Measurements from ENCODE around the gene SORBS1.

The SORBS1 gene

GRCh38 chr10:95273393-95274312 is 287.5 kb downstream of the SORBS1 start:
- Mint-ChIP-seq H3K27me3 (peaks cover 9% of the 10 kb centered on the region), H3K4me3 (no peak overlapping the region), H3K36me3 (no peaks in the 10 kb centered on the region), H3K9me3 (no peaks in the 10 kb centered on the region), H3K4me1 (peaks cover 3% of the 10 kb centered on the region), H3K27ac (no peak overlapping the region)
- CTCF ChIA-PET, result interaction anchor here (1.1 to 1.3 kb wide), 2 partner anchors 9 to 27 kb away, joined by 3 read pairs; no protein-coding TSS in a partner anchor
- DNase-seq, result no peak

- Mint-ChIP-seq H3K27me3 (peaks cover 12% of the 10 kb centered on the region), H3K4me1 (no peaks in the 10 kb centered on the region), H3K27ac (no peak overlapping the region), H3K9me3 (no peaks in the 10 kb centered on the region), H3K4me3 (no peak overlapping the region), H3K36me3 (no peaks in the 10 kb centered on the region)
- no peak for DNase-seq
- CTCF ChIA-PET, result no interaction called here
Measured at GRCh38 chr10:95268438-95268837, 292.7 kb downstream of the SORBS1 start.

DNA sequence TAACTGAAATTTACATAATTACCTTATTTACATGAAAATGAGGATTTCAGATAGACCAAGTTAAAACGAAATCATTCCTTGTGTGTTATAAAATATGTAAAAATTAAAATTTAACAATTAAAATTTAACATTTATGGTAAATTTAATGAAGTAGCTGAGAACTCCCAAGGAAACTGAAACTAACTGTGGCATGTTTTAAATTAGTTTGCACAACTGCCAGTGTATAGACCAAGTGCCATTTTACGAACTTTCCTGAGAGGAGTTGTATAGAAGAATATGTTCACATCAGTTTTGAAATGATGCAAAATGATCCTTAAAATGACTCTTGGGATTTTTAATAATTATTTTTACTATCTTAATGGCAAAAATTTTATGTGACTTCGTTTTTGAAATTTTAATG is 293.9 kb downstream of the SORBS1 start:
- no peak for DNase-seq
- no peaks in the 10 kb centered on the region for H3K9me3 Mint-ChIP-seq
- no peaks in the 10 kb centered on the region for H3K36me3 Mint-ChIP-seq
- H3K4me3 Mint-ChIP-seq, result no peak overlapping the region
- CTCF ChIA-PET, result no interaction called here
- peaks cover 12% of the 10 kb centered on the region for H3K27me3 Mint-ChIP-seq
- H3K27ac Mint-ChIP-seq, result no peak overlapping the region
- no peaks in the 10 kb centered on the region for H3K4me1 Mint-ChIP-seq

- Mint-ChIP-seq H3K27me3 (peaks cover 12% of the 10 kb centered on the region), H3K9me3 (no peaks in the 10 kb centered on the region), H3K36me3 (no peaks in the 10 kb centered on the region), H3K27ac (no peak overlapping the region), H3K4me1 (no peaks in the 10 kb centered on the region), H3K4me3 (no peak overlapping the region)
- DNase-seq, result no peak
- CTCF ChIA-PET, result no interaction called here
Measured at GRCh38 chr10:95266674-95267095, 294.5 kb downstream of the SORBS1 start.

DNA sequence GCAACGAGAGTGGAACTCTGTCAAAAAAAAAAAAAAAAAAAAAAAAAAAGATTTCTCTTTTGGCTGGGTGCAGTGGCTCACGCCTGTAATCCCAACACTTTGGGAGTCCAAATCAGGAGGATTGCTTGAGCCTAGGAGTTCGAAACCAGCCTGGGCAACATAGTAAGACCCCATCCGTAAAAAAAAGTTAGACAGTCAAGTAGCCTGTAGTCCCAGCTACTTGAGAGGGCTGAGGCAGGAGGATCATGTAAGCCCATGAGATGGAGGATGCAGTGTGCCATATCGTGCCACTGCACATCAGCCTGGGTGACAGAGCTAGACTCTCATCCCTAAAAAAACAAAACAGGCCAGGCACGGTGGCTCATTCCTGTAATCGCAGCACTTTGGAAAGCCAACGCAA is 295.6 kb downstream of the SORBS1 start:
- Mint-ChIP-seq H3K27ac (no peak overlapping the region), H3K4me3 (no peak overlapping the region), H3K9me3 (no peaks in the 10 kb centered on the region), H3K36me3 (no peaks in the 10 kb centered on the region), H3K4me1 (no peaks in the 10 kb centered on the region), H3K27me3 (peaks cover 12% of the 10 kb centered on the region)
- CTCF ChIA-PET, result interaction anchor here (0.6 to 1.7 kb wide), 2 partner anchors 10 to 124 kb away, joined by 3 to 4 read pairs; no protein-coding TSS in a partner anchor
- no peak for DNase-seq

GRCh38 chr10:95264227-95265051 is 296.7 kb downstream of the SORBS1 start:
- DNase-seq, result no peak
- Mint-ChIP-seq H3K27ac (no peak overlapping the region), H3K9me3 (no peaks in the 10 kb centered on the region), H3K4me3 (no peak overlapping the region), H3K36me3 (no peaks in the 10 kb centered on the region), H3K27me3 (peaks cover 12% of the 10 kb centered on the region), H3K4me1 (no peaks in the 10 kb centered on the region)
- CTCF ChIA-PET, result interaction anchor here (0.6 to 1.7 kb wide), 3 partner anchors 10 to 125 kb away, joined by 3 to 4 read pairs (median 3); no protein-coding TSS in a partner anchor

- peaks cover 9% of the 10 kb centered on the region for H3K27me3 Mint-ChIP-seq
- CTCF ChIA-PET, result interaction anchor here (0.8 kb wide), 1 partner anchor 10 kb away, joined by 3 read pairs; no protein-coding TSS in a partner anchor
- no peaks in the 10 kb centered on the region for H3K36me3 Mint-ChIP-seq
- H3K9me3 Mint-ChIP-seq, result no peaks in the 10 kb centered on the region
- H3K27ac Mint-ChIP-seq, result no peak overlapping the region
- H3K4me1 Mint-ChIP-seq, result no peaks in the 10 kb centered on the region
- no peak for DNase-seq
- no peak overlapping the region for H3K4me3 Mint-ChIP-seq
Measured at GRCh38 chr10:95263864-95264226, 297.3 kb downstream of the SORBS1 start.

GRCh38 chr10:95262763-95263518 is 298.2 kb downstream of the SORBS1 start:
- no peaks in the 10 kb centered on the region for H3K9me3 Mint-ChIP-seq
- no peak overlapping the region for H3K27ac Mint-ChIP-seq
- CTCF ChIA-PET, result no interaction called here
- peaks cover 1% of the 10 kb centered on the region for H3K36me3 Mint-ChIP-seq
- H3K4me1 Mint-ChIP-seq, result no peaks in the 10 kb centered on the region
- no peak for DNase-seq
- H3K27me3 Mint-ChIP-seq, result peaks cover 4% of the 10 kb centered on the region
- H3K4me3 Mint-ChIP-seq, result no peak overlapping the region

DNA sequence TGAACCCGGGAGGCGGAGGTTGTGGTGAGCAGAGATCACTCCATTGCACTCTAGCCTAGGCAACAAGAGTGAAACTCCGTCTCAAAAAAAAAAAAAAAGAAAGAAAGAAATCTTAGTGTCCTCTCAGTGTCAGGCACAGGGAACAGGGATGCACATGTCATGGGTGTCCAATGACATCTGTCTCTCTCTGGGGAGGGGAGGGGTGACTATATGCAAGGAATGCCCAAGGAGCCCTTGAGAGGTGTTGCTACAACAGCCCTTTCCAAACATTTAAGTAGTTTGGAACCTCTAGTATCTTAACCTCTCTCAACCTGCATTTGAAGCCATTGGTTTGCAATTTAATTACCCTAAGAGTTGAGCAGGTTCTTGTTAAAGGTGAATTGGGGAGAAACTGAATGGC is 299.2 kb downstream of the SORBS1 start:
- H3K4me3 Mint-ChIP-seq, result no peak overlapping the region
- CTCF ChIA-PET, result no interaction called here
- H3K27me3 Mint-ChIP-seq, result peaks cover 4% of the 10 kb centered on the region
- H3K27ac Mint-ChIP-seq, result no peak overlapping the region
- no peak for DNase-seq
- peaks cover 6% of the 10 kb centered on the region for H3K36me3 Mint-ChIP-seq
- peaks cover 2% of the 10 kb centered on the region for H3K9me3 Mint-ChIP-seq
- no peaks in the 10 kb centered on the region for H3K4me1 Mint-ChIP-seq

Measured in activated naive CD4-positive, alpha-beta T cell treated with anti-CD3 and anti-CD28 coated beads, Interleukin-2, amount 10 ng/mL, durations not matched to agents 7 days and 5 days (primary cell).